WI38 (cell line): ENCODE data around the gene LTBP2.

Experiments used
- H3K4me3 ChIP-seq: 2 replicates; pipeline ENCODE4 v1.5.1; 2011; ENCODE audit warnings: low read depth, mild to moderate bottlenecking, control low read depth, low read length
- TF ChIP-seq, protein P1 (sequence below): IDR thresholded peaks from 2 replicates; pipeline ENCODE4 v1.5.1; 2012; ENCODE audit warnings: low read depth, mild to moderate bottlenecking, control low read depth, low read length

Gene LTBP2

DNA sequence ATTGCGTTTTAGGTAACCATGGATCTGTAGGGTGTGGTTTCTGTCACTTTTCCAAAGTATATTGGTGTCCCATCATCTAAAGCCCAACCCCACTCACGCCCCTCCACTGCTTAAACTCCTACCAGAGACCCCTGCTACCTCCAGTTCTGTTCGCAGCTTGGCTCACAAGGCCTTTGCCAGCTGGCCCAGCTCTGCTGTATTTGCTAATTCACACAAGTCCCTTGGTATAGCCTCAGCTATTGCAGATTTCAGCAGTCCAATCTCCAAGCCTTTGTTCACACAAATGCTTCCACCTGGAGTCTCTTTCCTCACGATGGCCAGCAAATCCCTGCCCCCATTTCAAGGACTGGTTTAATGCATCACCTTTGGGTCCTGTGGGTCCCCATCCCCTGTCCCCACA, 94.3 kb downstream of the LTBP2 start:
- TF ChIP-seq, protein P1, sequence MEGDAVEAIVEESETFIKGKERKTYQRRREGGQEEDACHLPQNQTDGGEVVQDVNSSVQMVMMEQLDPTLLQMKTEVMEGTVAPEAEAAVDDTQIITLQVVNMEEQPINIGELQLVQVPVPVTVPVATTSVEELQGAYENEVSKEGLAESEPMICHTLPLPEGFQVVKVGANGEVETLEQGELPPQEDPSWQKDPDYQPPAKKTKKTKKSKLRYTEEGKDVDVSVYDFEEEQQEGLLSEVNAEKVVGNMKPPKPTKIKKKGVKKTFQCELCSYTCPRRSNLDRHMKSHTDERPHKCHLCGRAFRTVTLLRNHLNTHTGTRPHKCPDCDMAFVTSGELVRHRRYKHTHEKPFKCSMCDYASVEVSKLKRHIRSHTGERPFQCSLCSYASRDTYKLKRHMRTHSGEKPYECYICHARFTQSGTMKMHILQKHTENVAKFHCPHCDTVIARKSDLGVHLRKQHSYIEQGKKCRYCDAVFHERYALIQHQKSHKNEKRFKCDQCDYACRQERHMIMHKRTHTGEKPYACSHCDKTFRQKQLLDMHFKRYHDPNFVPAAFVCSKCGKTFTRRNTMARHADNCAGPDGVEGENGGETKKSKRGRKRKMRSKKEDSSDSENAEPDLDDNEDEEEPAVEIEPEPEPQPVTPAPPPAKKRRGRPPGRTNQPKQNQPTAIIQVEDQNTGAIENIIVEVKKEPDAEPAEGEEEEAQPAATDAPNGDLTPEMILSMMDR, result no peak
- H3K4me3 ChIP-seq, result no peak overlapping the region

DNA sequence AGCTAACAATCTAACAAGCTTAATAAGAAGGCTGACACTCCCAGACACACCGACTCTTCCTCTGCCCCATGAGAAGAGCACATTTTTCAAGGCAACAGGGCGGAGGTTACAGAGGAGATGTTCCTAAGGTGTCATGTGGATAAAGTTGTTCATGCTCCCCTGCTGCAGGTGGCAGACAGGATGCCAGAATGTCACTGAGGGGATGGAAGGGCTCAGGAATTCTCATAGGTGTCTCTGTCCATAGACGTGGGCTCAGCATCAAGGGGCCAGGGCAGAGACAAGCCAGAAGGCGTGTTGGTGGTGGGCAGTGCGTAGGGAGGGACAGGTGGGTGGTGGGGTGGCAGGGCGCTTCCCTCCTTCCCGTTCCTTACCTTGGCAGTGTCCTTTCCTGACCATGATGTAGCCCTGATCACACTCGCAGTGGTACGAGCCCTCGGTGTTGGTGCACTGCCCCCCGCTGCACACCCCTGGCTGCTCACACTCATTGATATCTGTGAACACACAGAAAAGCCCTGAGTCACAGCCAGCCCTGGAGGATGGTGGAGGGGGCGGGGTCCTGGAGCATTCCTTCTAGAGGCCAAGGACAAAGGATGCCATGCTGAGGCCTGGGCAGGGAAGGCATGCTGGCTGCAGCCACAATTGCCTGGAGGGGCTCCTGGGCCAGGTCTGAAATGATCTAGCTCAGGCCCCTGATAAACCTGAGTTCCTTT, 95.4 kb downstream of the LTBP2 start:
- TF ChIP-seq, protein P1, result no peak
- H3K4me3 ChIP-seq, result no peak overlapping the region

DNA sequence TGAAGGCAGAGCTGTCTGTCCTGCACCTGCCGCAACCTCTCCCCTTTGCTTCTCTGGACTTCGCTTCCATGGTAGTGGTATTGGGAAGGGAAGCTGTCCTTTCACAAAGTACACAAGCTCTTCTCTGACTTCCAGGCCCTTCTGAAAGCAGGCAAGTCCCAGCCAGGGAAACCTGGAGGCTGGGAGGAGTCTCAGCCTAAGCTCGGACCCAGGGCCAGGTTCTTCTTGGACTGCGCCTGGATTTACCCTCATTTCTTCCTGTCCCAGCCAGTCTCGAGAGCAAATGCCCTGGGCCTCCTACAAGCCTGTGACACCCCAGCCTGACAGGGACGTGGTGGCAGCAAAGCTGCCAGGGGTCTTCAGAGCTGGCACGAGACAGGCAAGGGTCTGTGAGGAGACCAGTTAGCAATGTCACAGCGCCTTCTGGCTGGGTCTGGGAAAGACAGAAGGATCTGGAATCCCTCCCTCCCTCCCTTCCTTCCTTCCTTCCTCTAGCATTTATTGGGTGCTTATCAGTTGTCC, 96.1 kb downstream of the LTBP2 start:
- no peak overlapping the region for H3K4me3 ChIP-seq
- TF ChIP-seq, protein P1, result no peak

DNA sequence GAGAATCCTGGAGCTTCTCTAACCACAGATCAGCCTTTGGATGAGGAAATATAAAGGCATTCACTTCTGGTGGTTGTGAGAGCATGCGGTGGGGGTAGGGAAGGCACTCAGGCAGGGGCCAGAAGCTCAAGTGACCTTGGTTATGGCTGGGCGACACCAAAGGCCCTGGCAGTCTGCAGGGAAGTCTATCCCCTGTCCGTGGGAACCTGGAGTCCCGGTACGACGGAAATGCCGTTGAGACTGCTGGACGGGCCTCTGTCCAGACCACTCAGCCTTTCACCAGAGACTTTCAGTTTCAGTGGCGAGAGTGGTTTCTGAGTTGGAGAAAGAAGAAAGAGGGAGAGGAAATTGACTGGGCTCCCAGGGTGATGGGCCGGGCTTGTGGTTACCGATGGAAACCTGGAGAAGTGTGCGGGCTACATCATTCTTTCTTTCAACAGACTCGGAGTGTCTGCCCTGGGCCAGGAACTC, 97.5 kb downstream of the LTBP2 start:
- TF ChIP-seq, protein P1, result no peak
- no peak overlapping the region for H3K4me3 ChIP-seq

DNA sequence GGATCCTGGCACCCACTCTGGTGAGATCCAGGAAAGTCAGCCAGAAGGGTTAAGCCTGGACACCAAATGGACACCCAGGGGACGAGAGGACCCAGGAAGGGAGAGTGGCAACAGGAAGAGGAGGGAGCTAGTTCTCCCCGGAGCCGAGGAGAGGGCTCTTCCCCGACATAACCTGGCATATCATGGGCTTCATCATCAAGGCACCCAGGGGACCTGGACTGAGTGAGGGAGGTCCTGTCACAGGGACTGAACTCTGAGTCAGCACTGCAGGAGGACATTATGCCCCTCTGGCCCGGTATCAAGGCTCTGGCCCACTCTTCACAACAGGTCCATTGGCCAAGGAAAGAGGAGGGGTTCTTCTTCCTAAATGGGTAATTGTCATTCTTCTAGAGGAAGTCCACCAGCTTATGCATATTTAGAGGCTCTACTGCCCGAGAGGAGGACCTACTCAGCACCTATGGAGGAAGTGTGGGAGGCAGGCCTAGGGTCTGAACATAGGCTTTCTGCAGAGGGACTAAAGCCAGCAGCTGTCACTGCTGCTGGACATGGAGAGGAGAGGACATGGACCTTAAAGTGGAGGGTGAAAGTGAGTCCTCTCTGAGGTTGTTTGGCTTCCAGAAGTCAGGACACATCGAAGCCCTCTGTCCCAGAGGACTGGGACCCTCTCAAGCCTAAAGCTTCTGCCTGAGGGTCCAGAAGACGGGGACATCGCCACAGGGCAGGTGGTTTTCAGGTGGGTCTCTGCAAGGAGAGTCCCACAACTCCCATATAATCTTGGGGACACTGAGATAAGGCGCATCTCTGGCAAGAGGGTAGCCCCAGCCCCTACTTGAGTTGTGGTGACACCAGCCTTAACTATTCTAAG, 99.8 kb downstream of the LTBP2 start:
- TF ChIP-seq, protein P1, result no peak

DNA sequence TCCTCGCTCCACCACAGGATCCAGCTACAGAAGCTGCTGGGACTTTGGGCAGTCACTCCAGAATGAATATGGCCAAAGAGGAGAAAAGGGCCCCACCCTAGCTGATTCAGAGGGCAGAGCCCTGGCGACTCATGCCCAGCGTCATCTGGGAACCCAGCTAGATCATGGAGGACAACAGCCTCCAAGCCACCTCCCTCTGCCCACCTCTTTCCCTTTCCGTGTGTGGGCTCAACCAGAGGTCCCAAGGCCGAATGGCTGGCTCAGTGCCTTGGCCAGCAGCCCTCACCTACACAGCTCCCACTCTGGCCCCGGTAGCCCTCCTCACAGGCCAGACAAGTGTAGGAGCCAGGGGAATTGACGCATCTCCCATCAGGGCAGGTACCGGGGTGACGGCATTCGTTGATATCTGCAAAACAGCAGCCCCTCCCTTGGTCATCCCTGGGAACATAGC, 101.1 kb downstream of the LTBP2 start:
- H3K4me3 ChIP-seq, result no peak overlapping the region
- TF ChIP-seq, protein P1, result no peak

More for the DNA sequence above, 99.8 kb downstream of the LTBP2 start:
- no peak overlapping the region for H3K4me3 ChIP-seq
